Hematopoietic multipotent progenitor cell treated with erythropoietin and hydrocortisone succinate and interleukin-3 and kit ligand, for 8 days (in vitro differentiated cells): ENCODE results near the gene VEGFA.

Experiments
- DNase-seq: peaks from one replicate; pipeline ENCODE4 v3.0.0-alpha.2; 2015

VEGFA gene

GRCh38 chr6:43788301-43788700 is 18.3 kb downstream of the VEGFA start:
- DNase-seq: no peak

GRCh38 chr6:43789447-43789846 is 19.4 kb downstream of the VEGFA start:
- no peak for DNase-seq

GRCh38 chr6:43790031-43790430 is 20.0 kb downstream of the VEGFA start:
- no peak for DNase-seq

- DNase-seq: no peak
Measured at GRCh38 chr6:43791745-43792422, 21.9 kb downstream of the VEGFA start.

GRCh38 chr6:43793154-43793874 is 23.3 kb downstream of the VEGFA start:
- DNase-seq: no peak

GRCh38 chr6:43793875-43794242 is 23.8 kb downstream of the VEGFA start:
- DNase-seq: no peak

GRCh38 chr6:43795421-43795820 is 25.4 kb downstream of the VEGFA start:
- DNase-seq: no peak

GRCh38 chr6:43796168-43796567 is 26.2 kb downstream of the VEGFA start:
- no peak for DNase-seq

- no peak for DNase-seq
Measured at GRCh38 chr6:43796903-43797890, 27.2 kb downstream of the VEGFA start.

- no peak for DNase-seq
Measured at GRCh38 chr6:43797919-43798318, 27.9 kb downstream of the VEGFA start.

- peak; percentile 55 for DNase-seq
Measured at GRCh38 chr6:43798688-43799444, 28.9 kb downstream of the VEGFA start.

- DNase-seq: no peak
Measured at GRCh38 chr6:43799551-43800297, 29.7 kb downstream of the VEGFA start.

- DNase-seq: no peak
Measured at GRCh38 chr6:43800298-43800623, 30.2 kb downstream of the VEGFA start.

GRCh38 chr6:43800746-43801494 is 30.9 kb downstream of the VEGFA start:
- no peak for DNase-seq

- no peak for DNase-seq
Measured at GRCh38 chr6:43801495-43802181, 31.6 kb downstream of the VEGFA start.

GRCh38 chr6:43803055-43803782 is 33.2 kb downstream of the VEGFA start:
- peak; percentile 51 for DNase-seq

- no peak for DNase-seq
Measured at GRCh38 chr6:43803783-43804549, 34.0 kb downstream of the VEGFA start.

GRCh38 chr6:43804550-43805223 is 34.7 kb downstream of the VEGFA start:
- no peak for DNase-seq

- DNase-seq: no peak
Measured at GRCh38 chr6:43805699-43806042, 35.7 kb downstream of the VEGFA start.
